ACC112 (cell line): ENCODE measurements around the gene ABI2.
"Not testable (repeated sequence)": the region's sequence is repeated elsewhere in the genome, so short reads cannot be mapped to it uniquely, and the experiment has no call there.

ENCODE experiments used
- H2AFZ ChIP-seq: fragments of 200-600 bp; sonication (generic); one replicate; pipeline ENCODE4 v1.6.0; 2017; ENCODE audit warnings: antibody characterized with exemption, low read length; ENCODE audit not compliant: unreplicated experiment
- H3K27ac ChIP-seq: fragments of 200-600 bp; sonication (generic); 2 replicates; pipeline ENCODE4 v1.5.1; 2014; ENCODE audit warnings: low read depth, mild to moderate bottlenecking, antibody characterized with exemption, low read length, moderate library complexity
- H3K27me3 ChIP-seq: fragments of 200-600 bp; sonication (generic); 2 replicates; pipeline ENCODE4 v1.6.1; 2014; ENCODE audit warnings: mild to moderate bottlenecking, antibody characterized with exemption, low read length, moderate library complexity, mixed read lengths; ENCODE audit not compliant: insufficient read depth
- H3K36me3 ChIP-seq: fragments of 200-600 bp; sonication (generic); 2 replicates; pipeline ENCODE4 v1.6.1; 2016; ENCODE audit warnings: mild to moderate bottlenecking, antibody characterized with exemption, low read length, moderate library complexity, mixed read lengths; ENCODE audit not compliant: insufficient read depth
- H3K4me1 ChIP-seq: fragments of 200-600 bp; sonication (generic); one replicate; pipeline ENCODE4 v1.6.1; 2016; ENCODE audit warnings: low read length, mixed read lengths; ENCODE audit not compliant: insufficient read depth, unreplicated experiment, control insufficient read depth
- H3K4me3 ChIP-seq: fragments of 200-600 bp; sonication (generic); 2 replicates; pipeline ENCODE4 v1.5.1; 2014; ENCODE audit warnings: mild to moderate bottlenecking, low read depth, low read length
- H3K79me2 ChIP-seq: fragments of 200-600 bp; sonication (generic); one replicate; pipeline ENCODE4 v1.6.0; 2016; ENCODE audit warnings: low read length; ENCODE audit not compliant: control insufficient read depth, unreplicated experiment, insufficient read depth

ABI2 gene

DNA sequence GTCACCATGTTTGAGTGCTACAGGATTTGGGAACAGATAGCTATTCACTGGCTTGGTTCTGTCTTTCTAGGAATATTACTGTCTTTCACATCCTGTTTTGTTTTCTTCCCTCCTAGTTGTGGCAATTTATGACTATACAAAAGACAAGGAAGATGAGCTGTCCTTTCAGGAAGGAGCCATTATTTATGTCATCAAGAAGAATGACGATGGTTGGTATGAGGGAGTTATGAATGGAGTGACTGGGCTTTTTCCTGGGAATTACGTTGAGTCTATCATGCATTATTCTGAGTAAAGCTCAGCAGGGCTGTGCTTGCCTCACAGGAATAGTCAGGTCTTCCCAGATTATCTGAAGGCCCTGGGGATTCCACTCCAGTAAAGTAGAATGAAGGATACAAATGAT, 98.9 kb downstream of the ABI2 start:
- Histone ChIP-seq H3K4me3 (no peak overlapping the region), H3K79me2 (no peaks in the 10 kb centered on the region), H3K4me1 (peaks cover 21% of the 10 kb centered on the region), H3K36me3 (peaks cover 21% of the 10 kb centered on the region), H3K27ac (peak overlapping the region; percentile 76), H2AFZ (no peak overlapping the region), H3K27me3 (no peaks in the 10 kb centered on the region)

DNA sequence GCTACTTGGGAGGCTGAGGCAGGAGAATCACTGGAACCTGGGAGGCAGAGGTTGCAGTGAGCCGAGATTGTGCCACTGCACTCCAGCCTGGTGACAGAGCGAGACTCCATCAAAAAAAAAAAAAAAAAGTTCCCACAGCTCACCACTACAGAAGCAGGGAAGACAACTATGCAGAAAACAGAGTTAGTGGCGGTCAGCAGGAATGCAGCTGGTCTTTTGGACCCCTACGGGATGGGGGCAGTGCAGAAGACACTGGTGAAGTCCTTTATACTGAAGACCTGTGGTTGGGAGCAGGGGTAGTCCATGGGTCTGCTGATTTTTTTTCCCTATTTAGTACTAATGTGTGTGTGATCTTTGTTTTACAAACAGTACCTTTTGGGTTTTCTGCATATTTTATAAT, 101.4 kb downstream of the ABI2 start:
- H3K27ac ChIP-seq, H3K27me3 ChIP-seq, H3K4me3 ChIP-seq, H3K79me2 ChIP-seq, H2AFZ ChIP-seq: not testable (repeated sequence)
- H3K36me3 ChIP-seq: peaks cover 28% of the 10 kb centered on the region
- peaks cover 22% of the 10 kb centered on the region for H3K4me1 ChIP-seq

GRCh38 chr2:203431391-203432185, 103.4 kb downstream of the ABI2 start:
- Histone ChIP-seq H3K27me3 (no peaks in the 10 kb centered on the region), H3K4me3 (no peak overlapping the region), H3K36me3 (peaks cover 31% of the 10 kb centered on the region), H2AFZ (no peak overlapping the region), H3K79me2 (peaks cover 16% of the 10 kb centered on the region), H3K27ac (peak overlapping the region; percentile 24; the same call in 1 of the 2 replicates), H3K4me1 (peaks cover 17% of the 10 kb centered on the region)

- peaks cover 32% of the 10 kb centered on the region for H3K36me3 ChIP-seq
- peaks cover 5% of the 10 kb centered on the region for H3K4me1 ChIP-seq
- H3K79me2 ChIP-seq: peaks cover 20% of the 10 kb centered on the region
- no peak overlapping the region for H2AFZ ChIP-seq
- H3K27ac ChIP-seq: 0 out of 2 replicates have a peak overlapping the region, but pooled peaks have one; percentile 24
- H3K27me3 ChIP-seq: no peaks in the 10 kb centered on the region
- H3K4me3 ChIP-seq: no peak overlapping the region
Observed at GRCh38 chr2:203432811-203433210, 104.6 kb downstream of the ABI2 start.

DNA sequence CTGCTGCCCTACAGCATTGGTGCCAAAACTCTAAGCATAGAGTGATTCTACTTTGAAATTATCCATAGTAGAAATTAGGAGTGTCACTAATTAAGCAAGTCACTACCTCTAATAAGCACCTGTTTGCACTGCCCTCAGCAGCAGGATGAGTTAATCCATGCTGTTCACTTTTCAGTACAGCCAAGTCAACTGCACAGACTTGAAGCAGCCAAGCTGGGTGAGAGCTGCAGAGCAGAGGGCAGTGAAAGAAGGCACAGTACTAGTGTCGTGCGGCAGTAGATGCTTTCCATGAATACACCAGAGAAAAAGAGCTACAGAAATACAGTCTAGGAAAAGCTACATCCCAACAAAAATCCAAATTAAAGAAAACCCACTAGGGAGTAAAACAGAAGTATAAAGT, 108.3 kb downstream of the ABI2 start:
- Histone ChIP-seq H3K27ac (no peak overlapping the region), H3K4me1 (peaks cover 5% of the 10 kb centered on the region), H2AFZ (no peak overlapping the region), H3K36me3 (peaks cover 29% of the 10 kb centered on the region), H3K79me2 (peaks cover 34% of the 10 kb centered on the region), H3K27me3 (no peaks in the 10 kb centered on the region), H3K4me3 (no peak overlapping the region)

- peaks cover 35% of the 10 kb centered on the region for H3K36me3 ChIP-seq
- peaks cover 34% of the 10 kb centered on the region for H3K79me2 ChIP-seq
- no peak overlapping the region for H2AFZ ChIP-seq
- H3K4me1 ChIP-seq: no peaks in the 10 kb centered on the region
- no peaks in the 10 kb centered on the region for H3K27me3 ChIP-seq
- no peak overlapping the region for H3K27ac ChIP-seq
- H3K4me3 ChIP-seq: no peak overlapping the region
Observed at GRCh38 chr2:203437511-203437910, 109.3 kb downstream of the ABI2 start.

- H3K36me3 ChIP-seq: peaks cover 39% of the 10 kb centered on the region
- no peak overlapping the region for H3K4me3 ChIP-seq
- no peak overlapping the region for H3K27ac ChIP-seq
- no peak overlapping the region for H2AFZ ChIP-seq
- no peaks in the 10 kb centered on the region for H3K4me1 ChIP-seq
- H3K79me2 ChIP-seq: peaks cover 34% of the 10 kb centered on the region
- H3K27me3 ChIP-seq: no peaks in the 10 kb centered on the region
Observed at GRCh38 chr2:203438528-203438927, 110.3 kb downstream of the ABI2 start.

DNA sequence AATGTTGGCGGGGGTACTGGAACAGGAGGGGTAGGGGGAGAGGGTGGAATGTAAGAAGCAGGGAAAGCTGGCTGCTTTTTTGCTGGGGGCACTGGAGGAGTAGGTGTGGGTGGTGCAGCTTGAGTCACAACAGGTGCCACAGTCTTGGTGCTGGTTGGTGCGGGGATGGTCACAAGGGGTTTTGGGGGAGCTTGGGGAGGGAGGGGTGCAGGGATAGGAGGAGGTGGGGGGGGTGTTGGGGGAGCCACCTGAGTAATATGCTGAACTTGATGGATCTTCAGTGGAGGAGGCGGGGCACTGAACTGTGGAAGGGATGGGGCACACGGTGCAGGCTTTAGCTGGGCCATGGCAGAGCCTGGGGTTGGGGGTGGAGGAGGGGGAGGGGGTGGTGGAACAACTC, 112.5 kb downstream of the ABI2 start:
- Histone ChIP-seq H3K36me3 (peaks cover 52% of the 10 kb centered on the region), H2AFZ (no peak overlapping the region), H3K27ac (no peak overlapping the region), H3K4me3 (no peak overlapping the region), H3K27me3 (no peaks in the 10 kb centered on the region), H3K79me2 (peaks cover 33% of the 10 kb centered on the region), H3K4me1 (peaks cover 9% of the 10 kb centered on the region)

DNA sequence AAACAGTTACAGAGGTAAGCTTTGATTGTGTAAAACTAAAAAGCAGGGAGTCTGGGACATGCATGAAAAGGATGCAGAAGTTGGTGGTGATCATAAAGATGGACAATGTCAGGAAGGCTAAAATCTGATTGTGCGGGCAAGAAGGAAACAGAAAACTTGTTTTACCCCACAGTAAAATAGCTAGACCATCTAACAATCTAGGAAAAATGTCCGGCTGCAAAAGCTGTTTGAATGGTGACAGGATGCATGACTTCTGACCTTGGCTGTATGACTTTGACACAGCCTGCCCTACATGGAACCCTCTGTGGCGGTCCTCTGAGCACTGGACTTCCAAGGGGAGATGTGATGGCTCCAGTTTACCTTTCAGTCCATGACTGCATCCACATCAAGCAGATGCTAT, 113.3 kb downstream of the ABI2 start:
- Histone ChIP-seq H3K36me3 (peaks cover 52% of the 10 kb centered on the region), H3K27me3 (no peaks in the 10 kb centered on the region), H3K79me2 (peaks cover 25% of the 10 kb centered on the region), H3K27ac (no peak overlapping the region), H3K4me3 (no peak overlapping the region), H3K4me1 (peaks cover 17% of the 10 kb centered on the region), H2AFZ (no peak overlapping the region)

DNA sequence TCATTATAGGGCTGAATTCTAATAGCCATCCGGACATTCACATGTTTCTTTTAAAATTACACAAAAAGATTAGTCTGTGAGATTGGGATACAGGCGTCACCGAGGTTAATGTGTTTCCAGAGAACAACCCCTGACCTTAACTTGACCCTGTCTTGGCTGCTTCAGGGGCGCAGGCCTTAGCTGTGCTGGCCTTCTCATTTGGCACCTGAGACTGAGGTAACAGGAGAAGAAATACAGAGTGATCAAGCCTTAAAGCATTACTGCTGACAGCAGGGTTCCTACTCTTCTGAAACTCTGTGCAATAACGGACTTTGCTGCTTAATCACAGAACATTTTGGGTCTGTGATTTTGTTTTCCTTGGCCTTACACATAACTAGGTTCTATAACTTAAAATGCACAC, 114.3 kb downstream of the ABI2 start:
- Histone ChIP-seq H3K27ac (no peak overlapping the region), H3K27me3 (no peaks in the 10 kb centered on the region), H2AFZ (no peak overlapping the region), H3K36me3 (peaks cover 54% of the 10 kb centered on the region), H3K79me2 (peaks cover 24% of the 10 kb centered on the region), H3K4me3 (no peak overlapping the region), H3K4me1 (peaks cover 20% of the 10 kb centered on the region)

GRCh38 chr2:203444738-203445137, 116.5 kb downstream of the ABI2 start:
- peaks cover 11% of the 10 kb centered on the region for H3K79me2 ChIP-seq
- no peak overlapping the region for H3K4me3 ChIP-seq
- peaks cover 20% of the 10 kb centered on the region for H3K4me1 ChIP-seq
- peak overlapping the region; percentile 85 for H3K27ac ChIP-seq
- no peaks in the 10 kb centered on the region for H3K27me3 ChIP-seq
- H2AFZ ChIP-seq: no peak overlapping the region
- peaks cover 58% of the 10 kb centered on the region for H3K36me3 ChIP-seq
